GM12878 (cell line): ENCODE results near the gene ASIP. TPM values are rescaled to one million over a fixed set of nuclear protein-coding genes. Genes with fewer than 3 reads are reported as not detected.

Source experiments
- ATAC-seq: fragments of 200-7000 bp; cut with Tn5 transposase; 3 replicates; pipeline ENCODE4 v1.9.1; 2020; ENCODE audit warnings: mild to moderate bottlenecking, moderate library complexity
- BruUV-seq: library from RNA; stranded (reverse); fragments of 400-500 nt; replicated peaks from 2 replicates; lab custom pipeline; 2021; lab: Mats Ljungman, UMichigan
- CTCF ChIA-PET: fragments of 300-600 bp; sonication (Branson Sonifier 250); formaldehyde crosslinking; extraction: SDS; loops from one replicate; lab custom pipeline; 2021; ENCODE audit warnings: inconsistent platforms; lab: Yijun Ruan, JAX
- POLR2A ChIA-PET: fragments of 350-600 bp; formaldehyde crosslinking; extraction: SDS; loops from one replicate; lab custom pipeline; 2021; ENCODE audit warnings: inconsistent platforms; lab: Charles Lee
- RAD21 ChIA-PET: fragments of 300-600 bp; sonication (Branson Sonifier 250); formaldehyde crosslinking; loops from one replicate; lab custom pipeline; 2023; ENCODE audit warnings: antibody characterized with exemption; ENCODE audit not compliant: unreplicated experiment; lab: Charles Lee
- SMC1A ChIA-PET: fragments of 300-600 bp; sonication (Branson Sonifier 250); formaldehyde crosslinking; loops from one replicate; lab custom pipeline; 2023; ENCODE audit not compliant: unreplicated experiment, uncharacterized antibody; lab: Charles Lee
- DNase-seq: peaks from one replicate; pipeline ENCODE4 v3.0.0-alpha.2; 2011; ENCODE audit warnings: low read depth, low spot score
- FAIRE-seq: peaks from 3 replicates; lab custom pipeline; 2011; peaks lifted over from hg19 to GRCh38; lab: Jason Lieb, UNC
- H2AFZ ChIP-seq: 2 replicates; pipeline ENCODE4 v1.6.0; 2011; ENCODE audit warnings: low read depth, low read length, control low read depth; ENCODE audit not compliant: control insufficient read depth
- H3K27ac ChIP-seq: 2 replicates; pipeline ENCODE4 v1.5.1; 2011; ENCODE audit warnings: control low read depth; ENCODE audit not compliant: control insufficient read depth, insufficient read depth
- H3K27me3 ChIP-seq, 2 experiments: replicated peaks in 1 of 2; 2 replicates each; pipeline versions ENCODE4 v1.6.0 to v1.6.1; 2011; ENCODE audit warnings: low read length in 1 of 2; ENCODE audit not compliant: control insufficient read depth in 2 of 2, insufficient read depth in 2 of 2
- H3K36me3 ChIP-seq, 2 experiments: 2 replicates each; pipeline ENCODE4 v1.5.1; 2011; ENCODE audit warnings: low read length in 1 of 2; ENCODE audit not compliant: control insufficient read depth in 2 of 2, insufficient read depth in 2 of 2
- H3K4me1 ChIP-seq: 2 replicates; pipeline ENCODE4 v1.6.1; 2011; ENCODE audit warnings: mild to moderate bottlenecking, low read length, moderate library complexity, mixed read lengths; ENCODE audit not compliant: control insufficient read depth, insufficient read depth
- H3K4me2 ChIP-seq: 2 replicates; pipeline ENCODE4 v1.6.0; 2011; ENCODE audit warnings: control low read depth; ENCODE audit not compliant: control insufficient read depth, insufficient read depth
- H3K4me3 ChIP-seq: fragments of 200-600 bp; sonication (generic); 2 replicates; pipeline ENCODE4 v1.5.1; 2016
- H3K79me2 ChIP-seq: 2 replicates; pipeline ENCODE4 v1.6.0; 2011; ENCODE audit warnings: low read length; ENCODE audit not compliant: control insufficient read depth, insufficient read depth
- H3K9ac ChIP-seq: 2 replicates; pipeline ENCODE4 v1.8.0; 2011; ENCODE audit warnings: low read length, control low read depth, mixed read lengths; ENCODE audit not compliant: control insufficient read depth, insufficient read depth
- H3K9me3 ChIP-seq: replicated peaks from 3 replicates; pipeline ENCODE4 v1.5.1; 2011; ENCODE audit warnings: mild to moderate bottlenecking, low read length; ENCODE audit not compliant: control insufficient read depth, insufficient read depth
- H4K20me1 ChIP-seq: 2 replicates; pipeline ENCODE4 v1.6.0; 2011; ENCODE audit not compliant: control insufficient read depth, insufficient read depth
- ATF3 ChIP-seq: IDR thresholded peaks from 2 replicates; pipeline ENCODE4 v1.6.1; 2011; ENCODE audit warnings: low read depth, mild to moderate bottlenecking, low read length, moderate library complexity, borderline replicate concordance; ENCODE audit errors: extremely low read depth
- CBFB ChIP-seq: IDR thresholded peaks from 2 replicates; pipeline ENCODE4 v1.6.1; 2016; ENCODE audit warnings: antibody characterized with exemption, low read depth
- CREM ChIP-seq: IDR thresholded peaks from 2 replicates; pipeline ENCODE4 v1.6.1; 2014; ENCODE audit warnings: antibody characterized with exemption, low read depth
- ELK1 ChIP-seq: IDR thresholded peaks from 2 replicates; pipeline ENCODE4 v1.6.1; 2012; ENCODE audit warnings: low read depth, low read length, improper control_type of control experiment
- ETV6 ChIP-seq, 2 experiments: fragments of 450-650 bp in 1 of 2; IDR thresholded peaks in 1 of 2; conservative IDR thresholded peaks in 1 of 2; 2 replicates each; pipeline ENCODE4 v1.6.1; 2014; ENCODE audit warnings: antibody characterized with exemption in 1 of 2, borderline replicate concordance in 1 of 2, low read depth in 1 of 2, mild to moderate bottlenecking in 1 of 2, moderate library complexity in 1 of 2
- HDAC2 ChIP-seq: fragments of 200-600 bp; sonication (generic); IDR thresholded peaks from 2 replicates; pipeline ENCODE4 v1.6.1; 2017
- POLR2AphosphoS5 ChIP-seq: IDR thresholded peaks from 2 replicates; pipeline ENCODE4 v1.6.1; 2011; ENCODE audit warnings: mild to moderate bottlenecking, low read length, inconsistent platforms
- REST ChIP-seq: IDR thresholded peaks from 2 replicates; pipeline ENCODE4 v1.6.1; 2012; ENCODE audit warnings: mild to moderate bottlenecking, low read depth, low read length
- SMC3 ChIP-seq: IDR thresholded peaks from 2 replicates; pipeline ENCODE4 v1.6.1; 2011; ENCODE audit warnings: low read length, improper control_type of control experiment, borderline replicate concordance
- TARDBP ChIP-seq: IDR thresholded peaks from 2 replicates; pipeline ENCODE4 v1.6.1; 2016; ENCODE audit warnings: borderline replicate concordance
- ZZZ3 ChIP-seq: IDR thresholded peaks from 2 replicates; pipeline ENCODE4 v1.6.1; 2011; ENCODE audit warnings: low read depth; ENCODE audit not compliant: control insufficient read depth, insufficient read length
- WGBS: methylation state at CpG from one replicate; pipeline ENCODE4 v1.1.6; 2016; ENCODE audit warnings: low lambda C conversion rate; ENCODE audit not compliant: insufficient replicate concordance, insufficient coverage; ENCODE audit errors: missing lambda C conversion rate; 5-methylcytosine and 5-hydroxymethylcytosine counted together
- in situ Hi-C: fragments of 300-500 bp; cut with MboI; formaldehyde crosslinking; loops from 9 replicates; pipeline ENCODE4 v1.14.3; 2018; ENCODE audit warnings: mixed read lengths
- intact Hi-C: fragments of 100-400 bp; cut with micrococcal nuclease; formaldehyde crosslinking; loops from one replicate; pipeline ENCODE4 v1.14.2; 2022; ENCODE audit not compliant: unreplicated experiment
- polyA plus RNA-seq, 11 experiments: library from polyadenylated mRNA; depleted of rRNA in 4 of 11; unstranded in 6 of 11; stranded (reverse) in 5 of 11; fragments of >200 nt; fragmentation: Nextera tagmentation in 4 of 11; fragmentation: Illumina TruSeq in 1 of 11; extraction: Ambion mirVana in 4 of 11; extraction: Trizol in 1 of 11; gene quantifications; 1 replicate in 1 of 11; 2 replicates in 10 of 11; pipeline versions ENCODE4 v1.2.1 to v1.2.3, GENCODE V29; 2011 to 2016; ENCODE audit warnings: inconsistent platforms in 2 of 11, missing spikeins in 2 of 11, low read depth in 1 of 11
- total RNA-seq, 4 experiments: library from RNA; depleted of rRNA in 3 of 4; stranded (reverse); fragments of >200 nt in 3 of 4; fragmentation: Illumina TruSeq in 1 of 4; extraction: Trizol in 1 of 4; gene quantifications; 2 replicates each; pipeline versions ENCODE4 v1.2.1 to v1.2.3, GENCODE V29; 2013 to 2021
- TF ChIP-seq, protein P1 (sequence below): fragments of 450-650 bp; IDR thresholded peaks from 2 replicates; pipeline ENCODE4 v1.6.1; 2016; ENCODE audit warnings: mild to moderate bottlenecking
- TF ChIP-seq, protein P2 (sequence below): IDR thresholded peaks from 2 replicates; pipeline ENCODE4 v1.6.1; 2011; ENCODE audit warnings: low read depth, low read length, improper control_type of control experiment, borderline replicate concordance

The ASIP gene
- total and polyA plus RNA-seq, 10 of the 15 experiments (the other 5 are each of a cell fraction or from before 2014, with no cell fraction given), result 0.29 TPM; not detected in 9

GRCh38 chr20:34220561-34220960 lies 20.7 kb upstream of the ASIP start:
- RAD21 ChIA-PET, result no interaction called here
- ATAC-seq (no peak), DNase-seq (no peak), FAIRE-seq (no peak)
- POLR2A ChIA-PET, result interaction anchor here (0.6 to 0.7 kb wide), 2 partner anchors 30 to 36 kb away, joined by 3 to 5 read pairs; no protein-coding TSS in a partner anchor
- 49% methylated on average over 4 of the region's 5 CpGs for WGBS
- Histone ChIP-seq H2AFZ (no peak overlapping the region), H3K79me2 (no peaks in the 10 kb centered on the region), H3K9ac (no peak overlapping the region), H3K4me2 (no peak overlapping the region), H4K20me1 (no peaks in the 10 kb centered on the region), H3K27me3 (peaks cover 0 to 3% of the 10 kb centered on the region in 2 experiments; a peak in 2 of 4 replicates), H3K36me3 (no peaks in the 10 kb centered on the region), H3K9me3 (no peaks in the 10 kb centered on the region), H3K4me3 (no peak overlapping the region), H3K27ac (no peak overlapping the region), H3K4me1 (no peaks in the 10 kb centered on the region)
- in situ Hi-C loops, result no loop called here
- CTCF ChIA-PET, result no interaction called here
- SMC1A ChIA-PET, result interaction anchor here (0.6 kb wide), 1 partner anchor 38 kb away, joined by 3 read pairs; no protein-coding TSS in a partner anchor
- intact Hi-C loops, result no loop called here
- no TSS peak for BruUV-seq
- TF ChIP-seq, protein P1, sequence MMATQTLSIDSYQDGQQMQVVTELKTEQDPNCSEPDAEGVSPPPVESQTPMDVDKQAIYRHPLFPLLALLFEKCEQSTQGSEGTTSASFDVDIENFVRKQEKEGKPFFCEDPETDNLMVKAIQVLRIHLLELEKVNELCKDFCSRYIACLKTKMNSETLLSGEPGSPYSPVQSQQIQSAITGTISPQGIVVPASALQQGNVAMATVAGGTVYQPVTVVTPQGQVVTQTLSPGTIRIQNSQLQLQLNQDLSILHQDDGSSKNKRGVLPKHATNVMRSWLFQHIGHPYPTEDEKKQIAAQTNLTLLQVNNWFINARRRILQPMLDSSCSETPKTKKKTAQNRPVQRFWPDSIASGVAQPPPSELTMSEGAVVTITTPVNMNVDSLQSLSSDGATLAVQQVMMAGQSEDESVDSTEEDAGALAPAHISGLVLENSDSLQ, result no peak
- TF ChIP-seq HDAC2 (no peak), TARDBP (no peak), CBFB (no peak), ELK1 (no peak), POLR2AphosphoS5 (no peak), ETV6 (conservative IDR thresholded peaks at IDR 0.05 in 1 of 2, IDR thresholded peaks at IDR 0.05 in 1 of 2; ENCODE audit: borderline replicate concordance in 1 of 2, low read depth in 1 of 2) (no peak), SMC3 (no peak), CREM (no peak), ZZZ3 (no peak), REST (no peak), ATF3 (no peak)
- TF ChIP-seq, protein P2, sequence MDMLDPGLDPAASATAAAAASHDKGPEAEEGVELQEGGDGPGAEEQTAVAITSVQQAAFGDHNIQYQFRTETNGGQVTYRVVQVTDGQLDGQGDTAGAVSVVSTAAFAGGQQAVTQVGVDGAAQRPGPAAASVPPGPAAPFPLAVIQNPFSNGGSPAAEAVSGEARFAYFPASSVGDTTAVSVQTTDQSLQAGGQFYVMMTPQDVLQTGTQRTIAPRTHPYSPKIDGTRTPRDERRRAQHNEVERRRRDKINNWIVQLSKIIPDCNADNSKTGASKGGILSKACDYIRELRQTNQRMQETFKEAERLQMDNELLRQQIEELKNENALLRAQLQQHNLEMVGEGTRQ, result no peak
